Measurements from ENCODE around the gene HECW1. TPM values are rescaled to one million over a fixed set of nuclear protein-coding genes. Genes with fewer than 3 reads are reported as not detected.

Gene HECW1
- total and polyA plus RNA-seq, 2 of the 13 experiments (the other 11 are each of a cell fraction or from before 2014, with no cell fraction given): not detected

GRCh38 chr7:43303740-43304241 is 191.3 kb downstream of the HECW1 start:
- Histone ChIP-seq H3K9me3 (ENCODE audit: low read length) (no peaks in the 10 kb centered on the region), H3K4me1 (ENCODE audit: insufficient read depth, low read length) (peaks cover 26% of the 10 kb centered on the region), H3K27me3 (ENCODE audit: control insufficient read depth in 1 of 2, insufficient read depth in 2 of 2, low read length in 2 of 2) (no peaks in the 10 kb centered on the region; a peak in 2 of 5 replicates), H4K20me1 (ENCODE audit: insufficient read depth, low read length) (no peaks in the 10 kb centered on the region), H2AFZ (ENCODE audit: low read length) (no peak overlapping the region), H3K9ac (ENCODE audit: insufficient read depth, low read depth, low read length) (no peak overlapping the region), H3K4me3 (replicated peaks in 1 of 3; ENCODE audit: insufficient read depth in 1 of 3, low read depth in 2 of 3, low read length in 3 of 3) (no peak overlapping the region), H3K27ac (ENCODE audit: extremely low read length, insufficient read depth, low read length) (no peak overlapping the region), H3K36me3 (replicated peaks in 1 of 2; ENCODE audit: control insufficient read depth in 1 of 2, insufficient read depth in 2 of 2, low read length in 2 of 2) (no peaks in the 10 kb centered on the region), H3K4me2 (ENCODE audit: low read depth, low read length) (no peak overlapping the region), H3K79me2 (ENCODE audit: insufficient read depth, low read length) (no peaks in the 10 kb centered on the region)
- in situ Hi-C loops (cut with HindIII; ENCODE audit: extremely low pct_ligation_motif_present, low pct_unique_long_range_greater_than_20kb): no loop called here
- DNase-seq (ENCODE audit: low spot score) (no peak), ATAC-seq (no peak), FAIRE-seq (no peak)
- intact Hi-C loops (cut with micrococcal nuclease; ENCODE audit: unreplicated experiment): no loop called here
- BruUV-seq (replicated peaks): no TSS peak
- POLR2A ChIA-PET: no interaction called here
- WGBS (ENCODE audit: low lambda C conversion rate): 48% methylated on average over 4 of the region's 4 CpGs
- CTCF ChIA-PET (ENCODE audit: low intra/inter-chr PET ratio, low total read pairs): no interaction called here
- TF ChIP-seq MTERF4 (CRISPR knock-in tag; IDR thresholded peaks at IDR 0.05) (no peak), ZNF138 (CRISPR knock-in tag; IDR thresholded peaks at IDR 0.05; ENCODE audit: low read depth) (no peak), ZNF350 (CRISPR knock-in tag; IDR thresholded peaks at IDR 0.05; ENCODE audit: borderline replicate concordance, low read depth) (no peak), NFE2L2 (IDR thresholded peaks at IDR 0.05; ENCODE audit: low read length) (no peak), NFATC3 (CRISPR knock-in tag; IDR thresholded peaks at IDR 0.05) (no peak), POGZ (CRISPR knock-in tag; IDR thresholded peaks at IDR 0.05) (no peak), TEAD3 (CRISPR knock-in tag; optimal IDR thresholded peaks at IDR 0.05; ENCODE audit: borderline replicate concordance) (no peak), RORA (CRISPR knock-in tag; IDR thresholded peaks at IDR 0.05) (no peak), PHF21A (CRISPR knock-in tag; IDR thresholded peaks at IDR 0.05) (no peak), ZNF549 (CRISPR knock-in tag; IDR thresholded peaks at IDR 0.05) (no peak), ZMYM4 (CRISPR knock-in tag; IDR thresholded peaks at IDR 0.05) (no peak), TEAD2 (CRISPR knock-in tag; IDR thresholded peaks at IDR 0.05) (no peak), MAZ (IDR thresholded peaks at IDR 0.05; ENCODE audit: borderline replicate concordance, low read depth, low read length) (no peak), MAZ (CRISPR knock-in tag; IDR thresholded peaks at IDR 0.05; ENCODE audit: low read depth) (no peak), PCBP2 (optimal IDR thresholded peaks at IDR 0.05; ENCODE audit: low read depth, low read length, poor library complexity, severe bottlenecking) (no peak), PBX2 (CRISPR knock-in tag; IDR thresholded peaks at IDR 0.05) (no peak), CENPBD1 (CRISPR knock-in tag; IDR thresholded peaks at IDR 0.05; ENCODE audit: borderline replicate concordance, low read depth) (no peak), NONO (IDR thresholded peaks at IDR 0.05) (no peak), NONO (CRISPR knock-in tag; conservative IDR thresholded peaks at IDR 0.05) (no peak), KDM3A (CRISPR knock-in tag; IDR thresholded peaks at IDR 0.05; ENCODE audit: low read depth) (no peak), ZNF660 (CRISPR knock-in tag; IDR thresholded peaks at IDR 0.05; ENCODE audit: borderline replicate concordance, low read depth) (no peak)

All from HepG2 (cell line).